ENCODE results near the gene COA6. TPM values are rescaled to one million over a fixed set of nuclear protein-coding genes. Genes with fewer than 3 reads are reported as not detected.
"Not testable (repeated sequence)": the region's sequence is repeated elsewhere in the genome, so short reads cannot be mapped to it uniquely, and the experiment has no call there.

The COA6 gene
- total RNA-seq, 4 donors from 2014 or later: 9.4 to 18.3 (median 16.0) TPM

- no peaks in the 10 kb centered on the region for H3K9me3 ChIP-seq
- no peaks in the 10 kb centered on the region for H3K36me3 ChIP-seq
- intact Hi-C loops (cut with DNase I): no loop called here
- DNase-seq (ENCODE audit: extremely low spot score): no peak
- H3K27ac ChIP-seq (replicated peaks in 1 of 4): no peak overlapping the region
- peaks cover 0 to 19% (median 0%) of the 10 kb centered on the region in 4 donors for H3K27me3 ChIP-seq
- no peaks in the 10 kb centered on the region for H3K4me1 ChIP-seq
- TF ChIP-seq EP300 (IDR thresholded peaks at IDR 0.05) (no peak), CTCF (IDR thresholded peaks at IDR 0.05) (no peak), POLR2AphosphoS5 (IDR thresholded peaks at IDR 0.05) (no peak)
- WGBS: 87% methylated on average over 3 of the region's 3 CpGs
- no peak overlapping the region for H3K4me3 ChIP-seq
Observed at GRCh38 chr1:234355782-234356510, 17.3 kb upstream of the COA6 start.

- H3K9me3 ChIP-seq; H3K27ac ChIP-seq (replicated peaks in 1 of 4); intact Hi-C loops (cut with DNase I); DNase-seq (ENCODE audit: extremely low spot score); H3K4me1 ChIP-seq; H3K36me3 ChIP-seq: not testable (repeated sequence)
- Histone ChIP-seq H3K27me3 (peaks cover 0 to 19% (median 0%) of the 10 kb centered on the region in 4 donors), H3K4me3 (peak overlapping the region; percentile 28 to 39 (median 33))
- WGBS: 72% methylated on average over 21 of the region's 35 CpGs
Observed at GRCh38 chr1:234356615-234357269, 16.5 kb upstream of the COA6 start.

- Histone ChIP-seq H3K4me1 (no peaks in the 10 kb centered on the region), H3K27ac (replicated peaks in 1 of 4) (no peak overlapping the region), H3K27me3 (peaks cover 0 to 19% (median 0%) of the 10 kb centered on the region in 4 donors), H3K36me3 (no peaks in the 10 kb centered on the region), H3K4me3 (no peak overlapping the region), H3K9me3 (no peaks in the 10 kb centered on the region)
- intact Hi-C loops (cut with DNase I): no loop called here
- DNase-seq (ENCODE audit: extremely low spot score): no peak
- TF ChIP-seq CTCF (IDR thresholded peaks at IDR 0.05) (no peak), EP300 (IDR thresholded peaks at IDR 0.05) (no peak), POLR2A (IDR thresholded peaks at IDR 0.05; ENCODE audit: low read depth) (no peak), POLR2AphosphoS5 (IDR thresholded peaks at IDR 0.05) (no peak)
Observed at GRCh38 chr1:234357831-234358230, 15.4 kb upstream of the COA6 start.

- peaks cover 0 to 17% (median 0%) of the 10 kb centered on the region in 4 donors for H3K27me3 ChIP-seq
- DNase-seq (ENCODE audit: extremely low spot score): no peak
- WGBS: 82% methylated on average over 3 of the region's 3 CpGs
- H3K9me3 ChIP-seq: no peaks in the 10 kb centered on the region
- no peak for TF ChIP-seq EP300 (IDR thresholded peaks at IDR 0.05)
- TF ChIP-seq CTCF (IDR thresholded peaks at IDR 0.05): no peak
- TF ChIP-seq POLR2AphosphoS5 (IDR thresholded peaks at IDR 0.05): no peak
- no peak for TF ChIP-seq POLR2A (IDR thresholded peaks at IDR 0.05; ENCODE audit: low read depth)
- no peaks in the 10 kb centered on the region for H3K4me1 ChIP-seq
- no peak overlapping the region for H3K4me3 ChIP-seq
- no peaks in the 10 kb centered on the region for H3K36me3 ChIP-seq
- intact Hi-C loops (cut with DNase I): no loop called here
- no peak overlapping the region for H3K27ac ChIP-seq (replicated peaks in 1 of 4)
Observed at GRCh38 chr1:234361102-234361603, 12.1 kb upstream of the COA6 start.

- H3K4me3 ChIP-seq: no peak overlapping the region
- TF ChIP-seq EP300 (IDR thresholded peaks at IDR 0.05): no peak
- no peak for TF ChIP-seq POLR2AphosphoS5 (IDR thresholded peaks at IDR 0.05)
- TF ChIP-seq CTCF (IDR thresholded peaks at IDR 0.05): no peak
- TF ChIP-seq POLR2A (IDR thresholded peaks at IDR 0.05; ENCODE audit: low read depth): no peak
- no peaks in the 10 kb centered on the region for H3K36me3 ChIP-seq
- no peak overlapping the region for H3K27ac ChIP-seq (replicated peaks in 1 of 4)
- H3K9me3 ChIP-seq: no peaks in the 10 kb centered on the region
- DNase-seq (ENCODE audit: extremely low spot score): no peak
- 89% methylated on average over 2 of the region's 2 CpGs for WGBS
- H3K4me1 ChIP-seq: no peaks in the 10 kb centered on the region
- H3K27me3 ChIP-seq: peaks cover 0 to 14% (median 0%) of the 10 kb centered on the region in 4 donors
- intact Hi-C loops (cut with DNase I): no loop called here
Observed at GRCh38 chr1:234362558-234362957, 10.7 kb upstream of the COA6 start.

Measured in esophagus muscularis mucosa (tissue), 4 donors.